ENCODE measurements around the gene ZNF292. TPM values are rescaled to one million over a fixed set of nuclear protein-coding genes. Genes with fewer than 3 reads are reported as not detected.

Gene ZNF292
- total RNA-seq, 1 experiment from 2014 or later, result 45.0 TPM

DNA sequence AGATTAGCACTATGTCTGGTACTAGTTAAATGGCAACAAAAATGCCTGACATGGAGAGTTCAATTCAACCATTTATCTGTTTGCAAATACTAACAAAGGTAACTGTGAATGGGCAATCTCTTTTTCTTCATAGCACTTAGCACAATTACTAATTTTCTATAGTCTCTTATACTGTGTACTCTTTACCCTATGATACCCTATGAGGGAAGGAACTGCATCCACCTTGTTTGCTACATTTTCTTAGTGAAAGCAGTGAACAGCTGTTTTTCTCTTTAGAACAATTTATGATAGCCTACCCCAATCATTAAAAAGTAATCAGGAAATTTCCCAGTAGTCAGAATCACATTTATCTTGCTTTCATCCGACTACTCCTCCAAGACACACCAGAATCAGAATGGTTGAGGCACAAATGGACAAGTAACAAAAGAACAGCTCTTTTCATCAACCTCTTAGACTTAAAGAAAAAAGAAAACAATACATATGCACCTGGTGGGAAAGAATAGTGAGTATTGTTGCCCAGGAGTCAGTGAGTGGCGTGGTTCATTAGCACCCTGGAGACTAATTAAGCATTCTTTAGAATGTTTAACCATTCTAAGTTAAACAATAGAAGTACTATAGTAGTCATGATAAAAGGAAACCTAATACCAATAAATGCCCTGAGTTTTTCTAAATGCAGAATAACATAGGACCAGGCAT, 16.7 kb downstream of the ZNF292 start:
- CTCF ChIA-PET, result no interaction called here
- Histone ChIP-seq H3K27ac (ENCODE audit: low read depth, low read length, poor library complexity, severe bottlenecking) (no peak overlapping the region), H3K36me3 (ENCODE audit: insufficient read depth, low read length, poor library complexity, severe bottlenecking) (no peaks in the 10 kb centered on the region), H3K27me3 (replicated peaks; ENCODE audit: insufficient read depth, low read depth, low read length, poor library complexity) (no peaks in the 10 kb centered on the region), H3K9me3 (ENCODE audit: low read depth, low read length, poor library complexity, severe bottlenecking) (no peaks in the 10 kb centered on the region), H3K4me1 (ENCODE audit: insufficient read depth, low read length, poor library complexity, severe bottlenecking) (peaks cover 8% of the 10 kb centered on the region), H3K4me3 (ENCODE audit: low read depth, low read length, poor library complexity, severe bottlenecking) (no peak overlapping the region)
- intact Hi-C loops (cut with micrococcal nuclease; ENCODE audit: unreplicated experiment), result no loop called here
- no peak for TF ChIP-seq EZH2 (IDR thresholded peaks at IDR 0.05; ENCODE audit: borderline replicate concordance, low read depth, low read length, poor library complexity, severe bottlenecking)
- TF ChIP-seq, protein P1, sequence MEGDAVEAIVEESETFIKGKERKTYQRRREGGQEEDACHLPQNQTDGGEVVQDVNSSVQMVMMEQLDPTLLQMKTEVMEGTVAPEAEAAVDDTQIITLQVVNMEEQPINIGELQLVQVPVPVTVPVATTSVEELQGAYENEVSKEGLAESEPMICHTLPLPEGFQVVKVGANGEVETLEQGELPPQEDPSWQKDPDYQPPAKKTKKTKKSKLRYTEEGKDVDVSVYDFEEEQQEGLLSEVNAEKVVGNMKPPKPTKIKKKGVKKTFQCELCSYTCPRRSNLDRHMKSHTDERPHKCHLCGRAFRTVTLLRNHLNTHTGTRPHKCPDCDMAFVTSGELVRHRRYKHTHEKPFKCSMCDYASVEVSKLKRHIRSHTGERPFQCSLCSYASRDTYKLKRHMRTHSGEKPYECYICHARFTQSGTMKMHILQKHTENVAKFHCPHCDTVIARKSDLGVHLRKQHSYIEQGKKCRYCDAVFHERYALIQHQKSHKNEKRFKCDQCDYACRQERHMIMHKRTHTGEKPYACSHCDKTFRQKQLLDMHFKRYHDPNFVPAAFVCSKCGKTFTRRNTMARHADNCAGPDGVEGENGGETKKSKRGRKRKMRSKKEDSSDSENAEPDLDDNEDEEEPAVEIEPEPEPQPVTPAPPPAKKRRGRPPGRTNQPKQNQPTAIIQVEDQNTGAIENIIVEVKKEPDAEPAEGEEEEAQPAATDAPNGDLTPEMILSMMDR (conservative IDR thresholded peaks at IDR 0.05; ENCODE audit: low read depth, low read length), result no peak
- BruUV-seq (replicated peaks), result no TSS peak
- no peak for DNase-seq (ENCODE audit: low spot score)
- POLR2A ChIA-PET (ENCODE audit: low non-redundant PET), result no interaction called here

DNA sequence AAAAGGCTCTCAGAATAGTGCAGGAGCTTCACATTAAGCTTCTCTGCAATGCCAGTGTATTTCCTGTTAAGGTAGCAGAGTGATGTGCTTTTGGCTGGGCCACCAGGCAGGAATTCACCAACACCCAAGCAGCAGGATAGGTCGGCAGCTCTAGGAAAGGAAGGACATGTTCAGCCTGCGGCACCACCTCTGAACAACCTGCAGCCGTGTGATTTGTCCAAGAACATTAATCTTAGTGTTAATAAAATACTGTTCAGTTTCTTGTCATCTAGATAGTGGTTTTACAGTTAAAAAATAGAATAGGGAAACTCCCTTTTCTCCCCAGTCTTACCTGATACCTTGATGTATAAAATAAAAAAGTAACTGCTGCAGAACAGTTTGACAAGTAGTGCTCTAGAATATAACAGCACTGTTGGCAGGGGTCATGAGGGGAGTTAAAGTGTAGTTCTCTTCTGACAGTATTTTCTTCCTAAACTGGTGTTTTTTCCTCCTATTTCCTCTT, 18.8 kb downstream of the ZNF292 start:
- Histone ChIP-seq H3K27me3 (replicated peaks; ENCODE audit: insufficient read depth, low read depth, low read length, poor library complexity) (no peaks in the 10 kb centered on the region), H3K4me3 (ENCODE audit: low read depth, low read length, poor library complexity, severe bottlenecking) (no peak overlapping the region), H3K9me3 (ENCODE audit: low read depth, low read length, poor library complexity, severe bottlenecking) (no peaks in the 10 kb centered on the region), H3K27ac (ENCODE audit: low read depth, low read length, poor library complexity, severe bottlenecking) (no peak overlapping the region), H3K4me1 (ENCODE audit: insufficient read depth, low read length, poor library complexity, severe bottlenecking) (peaks cover 8% of the 10 kb centered on the region), H3K36me3 (ENCODE audit: insufficient read depth, low read length, poor library complexity, severe bottlenecking) (no peaks in the 10 kb centered on the region)
- POLR2A ChIA-PET (ENCODE audit: low non-redundant PET), result no interaction called here
- CTCF ChIA-PET, result no interaction called here
- no peak for DNase-seq (ENCODE audit: low spot score)
- no TSS peak for BruUV-seq (replicated peaks)
- intact Hi-C loops (cut with micrococcal nuclease; ENCODE audit: unreplicated experiment), result no loop called here
- TF ChIP-seq EZH2 (IDR thresholded peaks at IDR 0.05; ENCODE audit: borderline replicate concordance, low read depth, low read length, poor library complexity, severe bottlenecking), result no peak
- TF ChIP-seq, protein P1 (conservative IDR thresholded peaks at IDR 0.05; ENCODE audit: low read depth, low read length), result no peak

DNA sequence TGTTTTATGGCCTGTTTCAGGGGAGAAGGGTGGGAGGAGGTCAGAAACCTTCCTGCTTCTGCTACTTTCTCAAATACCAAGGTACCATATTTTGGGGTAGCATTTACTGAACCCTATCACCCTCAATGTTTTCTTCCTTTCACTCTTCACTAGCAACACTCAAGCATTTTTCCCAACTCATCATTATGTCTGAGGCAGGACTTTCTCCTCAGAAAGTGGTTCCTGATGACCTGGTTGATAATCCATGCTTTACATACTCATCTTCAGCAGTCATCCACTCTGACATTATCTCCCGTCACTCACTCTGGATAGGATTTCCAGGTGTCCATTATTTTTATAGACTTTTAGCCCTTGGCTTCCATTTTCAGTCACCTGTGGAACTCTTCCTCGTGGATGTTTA, 21.1 kb downstream of the ZNF292 start:
- Histone ChIP-seq H3K4me3 (ENCODE audit: low read depth, low read length, poor library complexity, severe bottlenecking) (no peak overlapping the region), H3K36me3 (ENCODE audit: insufficient read depth, low read length, poor library complexity, severe bottlenecking) (no peaks in the 10 kb centered on the region), H3K4me1 (ENCODE audit: insufficient read depth, low read length, poor library complexity, severe bottlenecking) (no peaks in the 10 kb centered on the region), H3K27ac (ENCODE audit: low read depth, low read length, poor library complexity, severe bottlenecking) (no peak overlapping the region), H3K9me3 (ENCODE audit: low read depth, low read length, poor library complexity, severe bottlenecking) (no peaks in the 10 kb centered on the region), H3K27me3 (replicated peaks; ENCODE audit: insufficient read depth, low read depth, low read length, poor library complexity) (no peaks in the 10 kb centered on the region)
- DNase-seq (ENCODE audit: low spot score), result no peak
- no peak for TF ChIP-seq EZH2 (IDR thresholded peaks at IDR 0.05; ENCODE audit: borderline replicate concordance, low read depth, low read length, poor library complexity, severe bottlenecking)
- TF ChIP-seq, protein P1 (conservative IDR thresholded peaks at IDR 0.05; ENCODE audit: low read depth, low read length), result no peak
- CTCF ChIA-PET, result no interaction called here
- POLR2A ChIA-PET (ENCODE audit: low non-redundant PET), result no interaction called here
- no TSS peak for BruUV-seq (replicated peaks)
- intact Hi-C loops (cut with micrococcal nuclease; ENCODE audit: unreplicated experiment), result no loop called here

All from A673 (cell line).